Stimulated activated CD8-positive, alpha-beta memory T cell treated with anti-CD3 and anti-CD28 coated beads, Interleukin-15, amount 100 ng/mL, for 24 hours (primary cell): ENCODE data around the gene OPCML.

Experiments
- DNase-seq: peaks from one replicate; pipeline ENCODE4 v3.0.0-alpha.2; 2020; ENCODE audit warnings: low read depth

The OPCML gene

DNA sequence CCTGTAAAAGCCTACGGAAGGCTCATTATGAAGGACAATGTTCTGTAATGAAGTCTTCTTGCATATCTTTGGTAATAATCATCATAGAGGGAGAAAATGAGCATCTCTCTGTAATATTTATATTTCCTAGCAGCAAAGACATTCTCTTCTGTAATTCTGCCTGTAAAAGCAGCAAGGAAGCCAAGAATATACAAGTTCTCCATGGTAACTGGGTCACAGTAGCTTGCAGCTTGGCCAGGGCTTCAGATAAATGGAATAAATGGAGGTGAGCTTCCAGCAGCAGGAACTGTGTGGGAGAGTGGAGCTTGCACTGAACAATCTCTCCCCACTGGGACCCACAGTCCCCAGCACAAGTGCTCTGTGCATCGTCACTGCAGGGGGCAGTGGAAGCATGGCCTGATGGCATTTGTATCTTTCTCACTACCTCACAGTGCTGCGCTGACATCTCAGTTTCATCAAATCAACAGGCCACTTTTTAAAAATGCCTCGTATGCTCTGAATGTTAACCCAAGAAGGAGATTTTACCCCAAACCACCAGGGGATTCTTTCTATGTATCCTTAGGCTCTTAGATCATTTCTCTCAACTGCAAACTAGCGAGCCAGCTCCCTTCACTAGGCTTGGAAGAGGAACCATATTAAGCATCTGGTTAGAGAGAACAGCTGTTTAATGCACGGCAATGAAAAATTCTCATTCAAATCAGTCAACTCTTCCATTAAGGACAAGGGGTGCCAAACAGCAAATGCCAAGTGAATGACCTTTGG lies 1059.7 kb downstream of the OPCML start:
- DNase-seq, result no peak

DNA sequence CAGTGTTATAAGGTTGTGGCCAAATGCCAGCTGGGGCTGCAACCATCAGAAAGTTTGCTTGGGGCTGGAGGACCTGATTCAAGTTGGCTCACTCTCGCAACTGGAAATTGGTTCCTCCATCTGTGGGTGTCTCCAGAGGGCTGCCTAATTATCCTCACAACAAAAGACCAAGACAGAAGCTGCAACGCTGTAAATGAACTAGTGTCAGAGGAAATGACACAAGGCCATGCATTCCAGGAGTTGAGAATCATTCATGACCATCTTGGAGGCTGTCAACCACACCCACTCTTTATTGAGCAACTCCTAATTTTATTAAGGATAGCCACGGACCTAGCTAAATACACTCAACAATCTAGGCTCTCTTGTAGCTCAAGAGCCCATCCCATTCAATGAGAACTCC lies 1060.8 kb downstream of the OPCML start:
- no peak for DNase-seq

DNA sequence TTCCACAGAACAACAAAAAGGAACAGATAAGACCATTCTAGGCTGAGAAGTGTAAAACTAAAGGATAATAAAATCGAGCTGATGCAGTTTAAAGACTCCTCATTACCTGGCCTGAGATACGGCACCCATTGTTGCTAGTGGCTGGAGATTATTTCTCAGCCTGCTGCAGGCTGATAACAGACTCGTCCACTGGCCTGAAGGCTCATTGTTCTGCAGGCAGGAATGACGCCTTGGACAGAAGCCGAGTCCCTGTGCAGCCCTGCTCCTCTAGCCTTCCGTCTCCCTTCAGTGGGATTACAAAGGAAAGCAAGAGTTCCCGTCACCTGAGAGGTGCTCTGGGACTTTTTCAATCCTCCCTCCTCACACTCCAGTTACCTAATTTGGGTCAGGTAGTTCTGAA lies 1065.3 kb downstream of the OPCML start:
- no peak for DNase-seq

- DNase-seq, result no peak
Observed at GRCh38 chr11:132464939-132465338, 1067.4 kb downstream of the OPCML start.

DNA sequence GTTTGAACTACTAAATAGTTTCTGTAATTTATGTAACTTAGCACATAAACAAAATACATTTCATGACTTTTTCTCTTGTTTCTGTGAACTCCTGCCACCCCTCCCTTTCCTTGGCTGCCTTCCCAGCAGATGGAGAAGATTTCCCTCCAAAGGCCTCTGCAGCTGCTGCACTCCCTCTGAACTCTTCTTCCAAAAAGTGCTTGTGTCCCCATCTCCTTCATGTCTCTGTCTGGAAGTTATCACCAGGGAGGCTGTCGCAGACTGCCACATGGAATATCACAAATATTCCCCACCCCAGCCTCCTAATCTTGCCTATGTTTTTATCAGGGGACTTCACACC lies 1068.3 kb downstream of the OPCML start:
- no peak for DNase-seq

GRCh38 chr11:132463295-132464002 lies 1068.9 kb downstream of the OPCML start:
- DNase-seq, result no peak

- no peak for DNase-seq
Observed at GRCh38 chr11:132459736-132460135, 1072.6 kb downstream of the OPCML start.

DNA sequence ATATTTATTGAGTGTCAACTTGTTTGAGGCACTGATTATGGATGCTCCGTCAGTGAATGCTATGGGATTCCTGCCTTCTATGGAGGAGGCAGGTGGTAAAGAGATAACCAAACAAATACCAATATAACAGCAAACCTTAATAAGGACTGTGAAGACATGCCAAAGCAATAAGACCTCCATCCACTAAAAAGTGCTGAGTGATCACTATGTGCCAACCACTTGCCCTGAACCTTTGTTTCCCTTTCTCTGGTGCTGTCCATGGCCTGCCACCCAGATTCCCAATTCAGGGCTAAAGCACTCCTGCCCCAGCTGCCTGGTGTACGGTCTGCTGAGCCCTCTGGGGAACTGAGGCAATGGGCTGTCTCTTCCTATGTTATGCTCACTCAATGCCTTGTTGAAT lies 1074.9 kb downstream of the OPCML start:
- no peak for DNase-seq

DNA sequence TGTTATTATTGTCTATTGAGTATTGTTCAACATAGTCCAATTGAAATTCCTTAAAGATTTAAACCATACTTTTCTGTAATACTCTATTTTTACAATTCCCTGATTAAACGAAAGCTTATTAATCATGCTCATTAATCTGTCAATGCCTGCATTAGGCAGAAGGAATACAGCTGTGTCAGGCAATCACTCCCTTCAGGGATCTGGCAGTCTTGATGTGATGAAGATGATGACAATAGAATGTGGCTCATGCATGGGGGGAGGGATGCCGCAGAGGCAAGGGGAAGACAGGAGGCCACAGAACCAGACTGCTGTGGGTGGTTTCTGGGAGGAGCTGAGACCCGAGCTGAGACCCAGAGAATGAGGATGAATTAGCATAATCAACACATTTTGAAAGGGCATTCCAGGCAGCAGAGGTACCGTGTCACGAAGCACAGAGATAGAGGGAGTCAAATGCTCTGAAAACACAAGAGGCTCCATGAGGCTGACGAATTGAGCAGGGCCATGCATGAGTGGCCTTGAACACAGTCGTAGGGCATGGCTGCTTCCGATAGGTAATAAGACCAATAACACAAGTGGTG lies 1075.5 kb downstream of the OPCML start:
- no peak for DNase-seq

DNA sequence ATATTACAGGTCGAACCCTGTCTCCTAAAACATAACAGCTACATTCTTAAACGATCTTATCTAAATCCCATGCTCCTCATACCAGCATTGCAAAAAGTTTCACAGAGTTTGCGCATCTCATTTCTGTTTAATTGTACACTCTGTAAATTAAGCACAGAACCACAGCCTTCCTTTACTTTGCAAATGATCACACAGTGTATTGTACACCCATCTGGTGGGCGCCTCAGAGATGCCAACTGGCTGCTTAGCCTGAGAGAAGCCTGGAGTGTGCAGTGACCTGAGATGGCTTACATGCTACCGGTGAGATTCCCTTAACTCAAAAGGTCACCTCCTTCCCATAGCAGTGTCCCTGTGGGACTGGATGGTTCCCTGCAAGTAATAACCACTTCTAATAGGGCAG lies 1077.3 kb downstream of the OPCML start:
- no peak for DNase-seq

- no peak for DNase-seq
Observed at GRCh38 chr11:132453406-132453805, 1078.9 kb downstream of the OPCML start.

- DNase-seq, result no peak
Observed at GRCh38 chr11:132452616-132453015, 1079.7 kb downstream of the OPCML start.

DNA sequence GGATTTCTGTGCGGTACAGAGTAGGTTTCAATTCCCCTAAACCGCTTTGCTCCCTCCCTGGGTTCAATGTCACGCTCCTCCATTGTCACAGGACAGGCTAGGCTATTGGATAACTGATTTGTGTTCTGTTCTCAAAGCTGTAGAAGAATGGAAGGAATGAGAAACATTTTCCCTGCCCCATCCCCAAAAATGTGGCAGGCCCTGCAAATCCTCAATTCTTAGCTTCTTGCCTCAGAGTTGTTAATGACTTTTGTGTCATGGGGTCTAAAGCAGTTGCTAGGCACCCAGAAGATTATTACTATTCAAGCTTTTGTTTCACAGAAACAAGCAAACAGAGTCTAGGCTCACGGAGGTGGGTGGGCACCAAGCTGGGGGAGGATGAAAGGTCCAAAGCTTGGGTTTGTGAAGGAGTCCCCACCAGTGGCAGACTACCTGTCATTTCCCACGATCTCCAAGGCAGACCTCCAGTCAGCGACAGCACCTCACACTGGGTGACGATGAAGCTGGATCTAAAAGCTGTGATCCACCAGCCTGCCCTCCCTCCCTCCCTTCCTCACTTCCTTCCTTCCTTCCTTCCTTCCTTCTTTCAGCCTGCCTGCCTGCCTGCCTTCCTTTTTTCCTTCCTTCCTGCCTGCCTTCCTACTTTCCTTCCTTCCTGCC lies 1080.2 kb downstream of the OPCML start:
- DNase-seq, result no peak

- DNase-seq, result no peak
Observed at GRCh38 chr11:132450631-132451030, 1081.7 kb downstream of the OPCML start.

DNA sequence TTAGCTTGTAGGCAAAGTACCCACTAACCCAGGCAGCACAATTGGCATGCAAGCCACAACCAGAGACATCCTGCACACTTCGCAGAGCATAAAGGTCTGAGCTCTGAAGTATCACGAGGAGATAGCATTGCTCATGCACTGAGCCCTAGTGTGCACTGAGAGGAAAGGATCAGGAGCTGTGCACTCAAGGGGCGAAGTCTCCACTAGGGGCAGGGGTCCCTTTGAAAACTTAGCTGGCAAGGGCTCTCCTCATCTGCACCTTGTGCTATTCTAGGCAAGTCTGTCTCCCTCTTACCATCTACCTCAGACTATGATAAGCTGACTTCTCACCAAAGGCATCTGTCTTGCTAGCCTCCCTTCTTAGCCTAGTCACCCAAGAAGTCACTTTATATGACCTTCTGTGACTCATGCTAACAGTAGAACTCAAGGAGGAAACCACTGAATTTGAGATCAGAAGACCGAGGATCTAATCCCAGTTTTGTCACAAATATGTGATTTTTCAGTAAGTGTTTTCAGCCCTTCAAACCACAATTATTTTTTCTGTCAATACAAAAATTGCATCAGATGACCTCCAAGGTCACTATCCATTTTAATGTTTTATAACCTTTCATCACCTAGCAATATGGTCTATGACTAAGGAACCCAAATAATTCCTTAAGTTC lies 1083.8 kb downstream of the OPCML start:
- no peak for DNase-seq

DNA sequence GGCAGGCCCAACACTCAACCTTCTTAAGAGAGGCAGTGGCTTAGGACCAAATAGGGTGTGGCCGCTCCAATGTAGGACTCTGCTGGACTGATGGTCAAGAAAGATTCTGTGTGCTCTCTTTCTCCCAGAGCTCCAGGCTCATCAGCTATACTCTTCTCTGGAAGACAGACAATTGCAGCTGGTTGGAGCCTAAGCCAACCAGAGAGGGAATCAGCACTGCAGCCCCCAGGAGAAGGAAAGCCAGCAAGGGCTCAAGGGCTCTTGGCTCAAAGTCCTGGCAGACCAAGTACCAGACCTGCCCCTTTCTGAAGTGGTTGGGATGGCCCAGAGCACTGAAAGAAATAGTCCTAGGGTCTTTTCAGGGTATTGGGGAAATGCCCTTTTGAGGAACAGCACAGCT lies 1084.5 kb downstream of the OPCML start:
- DNase-seq, result no peak

- no peak for DNase-seq
Observed at GRCh38 chr11:132445859-132446291, 1086.4 kb downstream of the OPCML start.

- no peak for DNase-seq
Observed at GRCh38 chr11:132444911-132445310, 1087.4 kb downstream of the OPCML start.

- DNase-seq, result no peak
Observed at GRCh38 chr11:132439711-132440255, 1092.5 kb downstream of the OPCML start.

- no peak for DNase-seq
Observed at GRCh38 chr11:132438418-132438817, 1093.9 kb downstream of the OPCML start.

DNA sequence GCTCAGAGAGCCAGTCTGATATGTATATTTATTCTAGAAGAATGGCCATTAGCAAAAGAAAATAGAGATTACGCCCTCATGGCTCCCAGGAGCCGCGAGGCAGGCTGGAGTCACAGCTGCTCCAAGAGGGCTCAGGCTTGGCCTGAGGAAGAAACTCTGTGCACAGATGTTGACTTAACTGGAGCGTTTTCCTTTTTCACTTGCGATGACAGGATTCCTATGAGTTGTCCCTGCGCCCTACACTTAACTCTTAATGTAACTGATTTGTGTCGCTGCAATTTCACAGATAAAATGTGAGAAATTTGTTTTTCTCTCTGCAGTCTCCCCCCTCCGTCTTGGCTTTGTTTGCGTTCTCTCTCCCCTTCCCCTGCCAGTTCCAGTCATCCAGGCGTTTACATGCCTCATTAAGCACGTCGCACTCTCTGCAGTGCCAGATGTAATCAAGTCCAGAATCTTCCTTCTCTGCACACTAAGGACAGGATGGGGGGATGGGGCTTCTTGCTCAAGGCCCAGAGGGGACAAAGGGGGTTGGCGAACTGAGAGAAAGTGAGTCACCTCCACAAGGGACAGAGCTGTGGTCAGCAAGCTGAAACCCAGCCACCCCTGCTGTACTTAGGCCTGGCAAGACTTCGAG lies 1101.8 kb downstream of the OPCML start:
- DNase-seq, result no peak

- DNase-seq, result no peak
Observed at GRCh38 chr11:132429685-132430084, 1102.6 kb downstream of the OPCML start.
